Glutamatergic neuron (in vitro differentiated cells): ENCODE results near the gene MRPL36. TPM values are rescaled to one million over a fixed set of nuclear protein-coding genes. Genes with fewer than 3 reads are reported as not detected.

Source experiments
- DNase-seq: peaks from one replicate; pipeline ENCODE4 v3.0.0; 2022
- H3K27ac Mint-ChIP-seq: one replicate; pipeline ENCODE4 v1.8.0; 2020; ENCODE audit warnings: mild to moderate bottlenecking, mixed read lengths, inconsistent platforms; ENCODE audit not compliant: unreplicated experiment
- H3K27me3 Mint-ChIP-seq: one replicate; pipeline ENCODE4 v1.8.0; 2020; ENCODE audit warnings: mild to moderate bottlenecking, moderate library complexity, mixed read lengths, inconsistent platforms; ENCODE audit not compliant: unreplicated experiment
- H3K36me3 Mint-ChIP-seq: one replicate; pipeline ENCODE4 v1.8.0; 2020; ENCODE audit warnings: mild to moderate bottlenecking, mixed read lengths, inconsistent platforms; ENCODE audit not compliant: unreplicated experiment
- H3K4me1 Mint-ChIP-seq: one replicate; pipeline ENCODE4 v1.8.0; 2020; ENCODE audit warnings: mild to moderate bottlenecking, low read depth, mixed read lengths, inconsistent platforms; ENCODE audit not compliant: unreplicated experiment
- H3K4me3 Mint-ChIP-seq: one replicate; pipeline ENCODE4 v1.8.0; 2020; ENCODE audit warnings: mild to moderate bottlenecking, mixed read lengths, inconsistent platforms; ENCODE audit not compliant: unreplicated experiment
- H3K9me3 Mint-ChIP-seq: one replicate; pipeline ENCODE4 v1.8.0; 2020; ENCODE audit warnings: mild to moderate bottlenecking, moderate library complexity, mixed read lengths, inconsistent platforms; ENCODE audit not compliant: unreplicated experiment
- CTCF ChIP-seq: fragments of 200-600 bp; sonication (generic); IDR thresholded peaks from one replicate; pipeline ENCODE4 v1.5.0; 2021; ENCODE audit not compliant: partially characterized antibody, unreplicated experiment
- total RNA-seq: library from RNA; stranded (reverse); fragmentation: NEBNext Ultra II Directional; extraction: Animal tissue kit (Norgen Biotek cat#: 25700); gene quantifications from one replicate; pipeline ENCODE4 v1.2.1, GENCODE V29; 2021; ENCODE audit not compliant: unreplicated experiment

MRPL36 gene
- total RNA-seq, 1 donor from 2014 or later, result 40.0 TPM

- H3K36me3 Mint-ChIP-seq, result no peaks in the 10 kb centered on the region
Observed at GRCh38 chr5:1784197-1785050, 15.2 kb downstream of the MRPL36 start.

GRCh38 chr5:1783216-1783554 lies 16.5 kb downstream of the MRPL36 start:
- Mint-ChIP-seq H3K27me3 (peaks cover 2% of the 10 kb centered on the region), H3K4me3 (no peak overlapping the region), H3K9me3 (peaks cover 1% of the 10 kb centered on the region), H3K36me3 (no peaks in the 10 kb centered on the region), H3K27ac (peak overlapping the region; percentile 28), H3K4me1 (peaks cover 12% of the 10 kb centered on the region)
- no peak for DNase-seq
- TF ChIP-seq CTCF, result no peak

More at GRCh38 chr5:1784197-1785050, 15.2 kb downstream of the MRPL36 start:
- peaks cover 1% of the 10 kb centered on the region for H3K9me3 Mint-ChIP-seq
- no peak overlapping the region for H3K4me3 Mint-ChIP-seq
- TF ChIP-seq CTCF, result no peak
- H3K4me1 Mint-ChIP-seq, result peaks cover 9% of the 10 kb centered on the region
- DNase-seq, result peak; percentile 4
- H3K27me3 Mint-ChIP-seq, result peaks cover 2% of the 10 kb centered on the region
- no peak overlapping the region for H3K27ac Mint-ChIP-seq

GRCh38 chr5:1782385-1783215 lies 17.0 kb downstream of the MRPL36 start:
- H3K9me3 Mint-ChIP-seq, result peaks cover 1% of the 10 kb centered on the region
- H3K36me3 Mint-ChIP-seq, result no peaks in the 10 kb centered on the region
- H3K4me1 Mint-ChIP-seq, result peaks cover 12% of the 10 kb centered on the region
- H3K27me3 Mint-ChIP-seq, result peaks cover 2% of the 10 kb centered on the region
- DNase-seq, result no peak
- no peak overlapping the region for H3K4me3 Mint-ChIP-seq
- TF ChIP-seq CTCF, result no peak
- peak overlapping the region; percentile 3 for H3K27ac Mint-ChIP-seq

GRCh38 chr5:1781726-1782384 lies 17.8 kb downstream of the MRPL36 start:
- no peaks in the 10 kb centered on the region for H3K36me3 Mint-ChIP-seq
- peak overlapping the region; percentile 3 for H3K27ac Mint-ChIP-seq
- peaks cover 1% of the 10 kb centered on the region for H3K9me3 Mint-ChIP-seq
- H3K4me1 Mint-ChIP-seq, result peaks cover 12% of the 10 kb centered on the region
- no peak overlapping the region for H3K4me3 Mint-ChIP-seq
- H3K27me3 Mint-ChIP-seq, result peaks cover 2% of the 10 kb centered on the region
- TF ChIP-seq CTCF, result no peak
- DNase-seq, result no peak
